Type B pancreatic cell (in vitro differentiated cells): Measurements from ENCODE around the gene MICAL3. TPM values are rescaled to one million over a fixed set of nuclear protein-coding genes. Genes with fewer than 3 reads are reported as not detected.

Experiments
- DNase-seq: peaks from one replicate; pipeline ENCODE4 v3.0.0; 2021; ENCODE audit warnings: mixed read lengths; ENCODE audit not compliant: unreplicated experiment; ENCODE audit errors: extremely low spot score
- H3K27ac Mint-ChIP-seq: 2 replicates; pipeline ENCODE4 v1.8.0; 2021; ENCODE audit warnings: mild to moderate bottlenecking, mixed read lengths
- H3K27me3 Mint-ChIP-seq: 2 replicates; pipeline ENCODE4 v1.8.0; 2021; ENCODE audit warnings: mixed read lengths
- H3K36me3 Mint-ChIP-seq: 2 replicates; pipeline ENCODE4 v1.8.0; 2021; ENCODE audit warnings: mixed read lengths
- H3K4me1 Mint-ChIP-seq: one replicate; pipeline ENCODE4 v1.8.0; 2021; ENCODE audit warnings: mixed read lengths; ENCODE audit not compliant: unreplicated experiment
- H3K4me3 Mint-ChIP-seq: 2 replicates; pipeline ENCODE4 v1.8.0; 2021; ENCODE audit warnings: mild to moderate bottlenecking, mixed read lengths
- H3K9me3 Mint-ChIP-seq: 2 replicates; pipeline ENCODE4 v1.8.0; 2021; ENCODE audit warnings: mixed read lengths
- CTCF ChIP-seq: fragments of 200-600 bp; sonication (generic); conservative IDR thresholded peaks from 2 replicates; pipeline ENCODE4 v1.5.0; 2021; ENCODE audit warnings: antibody characterized with exemption, mild to moderate bottlenecking
- total RNA-seq: library from RNA; stranded (reverse); gene quantifications from 2 replicates; pipeline ENCODE4 v1.2.1, GENCODE V29; 2021; ENCODE audit warnings: low replicate concordance

Gene MICAL3
- total RNA-seq, 1 donor from 2014 or later, result 56.4 TPM

GRCh38 chr22:17807086-17807485, 217.3 kb downstream of the MICAL3 start:
- H3K27ac Mint-ChIP-seq, result no peak overlapping the region
- H3K9me3 Mint-ChIP-seq, result no peaks in the 10 kb centered on the region
- DNase-seq, result no peak
- peaks cover 13% of the 10 kb centered on the region for H3K36me3 Mint-ChIP-seq
- no peaks in the 10 kb centered on the region for H3K27me3 Mint-ChIP-seq
- H3K4me3 Mint-ChIP-seq, result no peak overlapping the region
- peaks cover 29% of the 10 kb centered on the region for H3K4me1 Mint-ChIP-seq
- no peak for TF ChIP-seq CTCF

- Mint-ChIP-seq H3K27me3 (no peaks in the 10 kb centered on the region), H3K4me3 (no peak overlapping the region), H3K27ac (peak overlapping the region; percentile 29), H3K9me3 (no peaks in the 10 kb centered on the region), H3K36me3 (peaks cover 13% of the 10 kb centered on the region), H3K4me1 (peaks cover 29% of the 10 kb centered on the region)
- TF ChIP-seq CTCF, result no peak
- no peak for DNase-seq
These were observed 217.9 kb downstream of the MICAL3 start for GRCh38 chr22:17806437-17806836.

GRCh38 chr22:17804331-17805080, 219.9 kb downstream of the MICAL3 start:
- no peak overlapping the region for H3K27ac Mint-ChIP-seq
- no peak for TF ChIP-seq CTCF
- H3K4me1 Mint-ChIP-seq, result peaks cover 40% of the 10 kb centered on the region
- H3K27me3 Mint-ChIP-seq, result no peaks in the 10 kb centered on the region
- H3K4me3 Mint-ChIP-seq, result no peak overlapping the region
- no peaks in the 10 kb centered on the region for H3K9me3 Mint-ChIP-seq
- DNase-seq, result no peak
- H3K36me3 Mint-ChIP-seq, result peaks cover 13% of the 10 kb centered on the region

GRCh38 chr22:17803609-17804270, 220.6 kb downstream of the MICAL3 start:
- Mint-ChIP-seq H3K36me3 (peaks cover 13% of the 10 kb centered on the region), H3K9me3 (no peaks in the 10 kb centered on the region), H3K4me3 (no peak overlapping the region), H3K27ac (no peak overlapping the region), H3K4me1 (peaks cover 35% of the 10 kb centered on the region), H3K27me3 (no peaks in the 10 kb centered on the region)
- no peak for TF ChIP-seq CTCF
- DNase-seq, result no peak

- no peak for TF ChIP-seq CTCF
- no peak for DNase-seq
- no peaks in the 10 kb centered on the region for H3K9me3 Mint-ChIP-seq
- H3K4me1 Mint-ChIP-seq, result peaks cover 34% of the 10 kb centered on the region
- peaks cover 13% of the 10 kb centered on the region for H3K36me3 Mint-ChIP-seq
- no peak overlapping the region for H3K27ac Mint-ChIP-seq
- no peaks in the 10 kb centered on the region for H3K27me3 Mint-ChIP-seq
- H3K4me3 Mint-ChIP-seq, result no peak overlapping the region
These were observed 221.5 kb downstream of the MICAL3 start for GRCh38 chr22:17802822-17803221.
